Renal pelvis (tissue), 3 donors: ENCODE measurements around the gene SERHL2. TPM values are rescaled to one million over a fixed set of nuclear protein-coding genes. Genes with fewer than 3 reads are reported as not detected.

ENCODE experiments used
- polyA plus RNA-seq, 3 donors: library from polyadenylated mRNA; unstranded; fragments of 120-200 nt; gene quantifications; one replicate each; pipeline ENCODE4 v1.2.1, GENCODE V29; 2013; ENCODE audit not compliant: insufficient read length in 3 of 3

SERHL2 gene
- polyA plus RNA-seq, 3 donors = 6.8 to 10.4 (median 8.9) TPM

Other genes with a start within 250 kb of the SERHL2 start
- 1 to 10 TPM in 2 of 3 donors, under 1 TPM in 1; 0.82 to 1.2 (median 1.0) TPM for gene NFAM1, start 121.6 kb upstream of the SERHL2 start, polyA plus RNA-seq
- gene RRP7A, start 34.2 kb upstream of the SERHL2 start, polyA plus RNA-seq = 10 to 100 TPM; 26.5 to 48.8 (median 34.5) TPM
- 100 to 1,000 TPM; 110 to 117 (median 117) TPM for gene POLDIP3, start 60.9 kb downstream of the SERHL2 start, polyA plus RNA-seq
- under 1 TPM in 1 of 3 donors, not detected in 2; 0.26 TPM for gene ATP5MGL, start 86.6 kb downstream of the SERHL2 start, polyA plus RNA-seq
- 100 to 1,000 TPM; 147 to 188 (median 185) TPM for gene CYB5R3, start 95.4 kb downstream of the SERHL2 start, polyA plus RNA-seq
- 10 to 100 TPM; 22.8 to 25.9 (median 24.2) TPM for gene A4GALT, start 166.9 kb downstream of the SERHL2 start, polyA plus RNA-seq